Left hindlimb (tissue), 1 donor: ENCODE measurements around the gene PPWD1.
A peak's percentile ranks its signal among the peaks of the same experiment; 100 is the strongest.

ENCODE experiments used
- DNase-seq: peaks from one replicate; pipeline ENCODE4 v3.0.0-alpha.2; 2018

PPWD1 gene

DNA sequence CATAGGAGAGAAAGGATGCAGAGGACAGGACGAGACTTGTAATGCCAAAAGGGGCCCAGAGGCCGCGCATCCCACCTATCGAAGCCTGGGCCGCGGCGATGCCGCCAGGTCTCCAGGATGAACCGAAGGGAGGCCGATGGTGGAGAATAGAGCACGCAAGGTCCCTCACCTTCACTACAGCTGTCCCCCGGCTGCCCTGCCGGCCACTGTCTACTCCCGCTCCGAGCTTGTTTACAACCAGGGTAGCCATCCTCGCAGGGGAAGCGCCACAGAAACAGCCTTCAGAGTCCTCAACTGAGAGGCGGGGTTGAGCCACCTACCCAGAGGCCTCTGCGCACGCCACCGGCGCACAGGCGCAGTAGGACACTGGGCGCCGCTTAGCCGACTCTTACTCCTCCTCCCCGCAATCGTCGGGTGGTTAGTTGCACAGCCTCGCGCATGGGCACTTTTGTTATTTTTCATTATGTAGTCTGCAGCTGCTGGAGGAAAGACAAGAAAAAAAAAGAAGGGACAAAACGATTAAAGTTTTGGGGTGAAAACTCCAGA lies 61.0 kb downstream of the PPWD1 start, which contains the start of gene TRIM23:
Gene TRIM23 (minus strand): TSS at position 309 of the 546 bp plus-strand sequence. CDS start 59 bp downstream, at position 250.
- peak; percentile 93 for DNase-seq

DNA sequence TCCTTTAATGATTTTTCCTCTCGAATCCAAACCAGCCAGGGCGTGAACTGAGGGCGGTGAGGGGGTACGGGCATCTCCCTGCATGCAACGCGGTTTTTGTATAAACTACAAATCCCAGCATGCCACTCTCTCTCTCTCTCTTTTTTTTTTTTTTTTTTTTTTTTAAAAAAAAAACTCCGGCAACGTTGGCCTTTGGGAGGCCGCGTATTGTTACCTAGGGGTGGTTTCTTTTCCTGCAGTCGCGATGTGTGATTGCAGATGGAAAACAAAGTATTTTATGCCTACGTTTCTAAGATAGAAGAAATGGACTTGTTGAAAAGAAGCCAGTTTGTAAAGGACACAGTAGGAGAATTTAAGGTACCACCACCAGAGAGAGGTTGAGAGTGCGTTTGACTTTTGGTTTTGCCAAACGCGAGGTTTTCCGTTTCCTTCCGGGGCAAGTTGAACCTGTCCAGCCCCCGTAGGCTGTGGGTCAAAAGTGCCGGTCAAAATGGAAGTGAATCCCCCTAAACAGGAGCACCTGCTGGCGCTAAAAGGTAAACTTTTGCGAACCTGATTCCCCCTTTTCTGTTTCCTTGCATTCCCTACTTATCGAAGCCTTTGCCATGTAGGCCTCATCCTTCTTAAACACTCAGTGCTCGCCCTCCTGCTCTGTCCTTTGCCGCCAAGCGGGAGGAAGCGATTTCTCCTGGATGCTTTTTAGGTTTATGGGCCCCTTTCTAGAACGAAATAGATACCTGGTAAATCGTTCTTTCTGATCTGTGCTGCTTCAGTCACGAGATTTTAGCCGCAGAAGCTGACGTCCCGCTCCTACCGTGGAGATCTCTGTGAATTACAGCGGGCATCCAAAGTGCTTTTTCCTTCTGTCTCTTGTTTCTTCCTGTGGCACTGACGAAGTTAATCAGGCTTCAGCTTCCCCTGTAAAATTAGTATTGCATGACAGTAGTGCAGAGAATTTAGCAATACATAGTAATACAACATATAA lies 61.8 kb downstream of the PPWD1 start, which contains the start of the genes SHLD3 and TRAPPC13:
Gene SHLD3 (plus strand): TSS at position 457 of the 985 bp plus-strand sequence. CDS start 4,561 bp downstream, outside the sequence.
Gene TRAPPC13 (plus strand): TSS at position 457 of the 985 bp plus-strand sequence. CDS start 34 bp downstream, at position 491.
- DNase-seq = peak; percentile 90

DNA sequence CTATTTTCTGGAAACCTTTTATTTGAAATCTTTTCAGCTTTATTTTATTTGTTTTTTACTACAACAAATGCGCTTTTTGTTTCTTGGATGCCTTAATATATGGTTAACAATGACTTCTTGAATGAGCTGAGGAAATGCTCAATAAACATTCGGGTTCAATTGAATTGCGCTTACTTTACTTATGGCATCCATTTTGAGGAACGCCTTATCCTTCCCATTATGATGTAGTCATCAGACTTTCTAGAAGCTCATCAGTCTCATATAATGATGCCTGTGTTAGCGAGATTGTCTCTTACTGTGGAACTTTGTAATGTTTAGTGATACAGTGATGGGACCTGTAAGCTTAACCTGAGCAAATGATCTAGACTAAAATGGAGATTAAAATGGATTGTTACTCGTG lies 62.6 kb downstream of the PPWD1 start:
- DNase-seq = no peak

DNA sequence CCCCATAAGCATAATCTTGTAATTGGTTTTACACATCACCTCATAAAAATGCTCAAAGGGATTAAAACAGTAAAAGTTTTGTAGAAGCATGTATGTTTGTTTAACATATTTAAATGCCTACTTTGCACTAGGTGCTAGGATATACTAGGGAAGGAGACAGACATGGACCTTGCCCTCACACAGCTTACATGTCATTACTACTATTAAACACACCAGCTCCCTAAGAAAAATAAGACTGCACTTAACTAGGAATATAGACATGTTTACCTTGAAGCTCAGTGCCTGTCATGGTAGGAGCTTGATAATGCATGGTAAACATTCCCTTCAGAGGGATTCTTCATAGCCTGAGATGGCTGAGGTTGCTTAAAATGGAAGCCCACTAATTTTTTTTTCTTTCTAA lies 67.9 kb downstream of the PPWD1 start:
- no peak for DNase-seq
